GM23248 (cell line): ENCODE data around the gene FAM161A. TPM values are rescaled to one million over a fixed set of nuclear protein-coding genes. Genes with fewer than 3 reads are reported as not detected.

ENCODE experiments used
- DNase-seq: peaks from one replicate; pipeline ENCODE4 v3.0.0-alpha.2; 2015
- H2AFZ ChIP-seq: fragments of 200-600 bp; sonication (generic); 2 replicates; pipeline ENCODE4 v1.6.1; 2016; ENCODE audit warnings: antibody characterized with exemption
- H3F3A ChIP-seq: fragments of 200-600 bp; sonication (generic); 2 replicates; pipeline ENCODE4 v1.6.1; 2016; ENCODE audit warnings: mild to moderate bottlenecking, antibody characterized with exemption, mixed run types; ENCODE audit not compliant: insufficient read depth
- H3K27ac ChIP-seq: fragments of 200-600 bp; sonication (generic); 2 replicates; pipeline ENCODE4 v1.5.1; 2016; ENCODE audit warnings: mild to moderate bottlenecking
- H3K27me3 ChIP-seq: fragments of 200-600 bp; sonication (generic); replicated peaks from 2 replicates; pipeline ENCODE4 v1.6.1; 2016; ENCODE audit warnings: mild to moderate bottlenecking; ENCODE audit not compliant: insufficient read depth
- H3K36me3 ChIP-seq: fragments of 200-600 bp; sonication (generic); 2 replicates; pipeline ENCODE4 v1.6.1; 2016; ENCODE audit warnings: low read depth, mild to moderate bottlenecking
- H3K4me1 ChIP-seq: fragments of 200-600 bp; sonication (generic); 2 replicates; pipeline ENCODE4 v1.6.1; 2016; ENCODE audit warnings: mild to moderate bottlenecking; ENCODE audit not compliant: insufficient read depth
- H3K4me2 ChIP-seq: fragments of 200-600 bp; sonication (generic); one replicate; pipeline ENCODE4 v1.6.1; 2016; ENCODE audit warnings: mild to moderate bottlenecking; ENCODE audit not compliant: unreplicated experiment
- H3K4me3 ChIP-seq: fragments of 200-600 bp; sonication (generic); 2 replicates; pipeline ENCODE4 v1.5.1; 2016; ENCODE audit warnings: mild to moderate bottlenecking
- H3K79me2 ChIP-seq: fragments of 200-600 bp; sonication (generic); 2 replicates; pipeline ENCODE4 v1.6.1; 2016; ENCODE audit warnings: mild to moderate bottlenecking; ENCODE audit not compliant: insufficient read depth
- H3K9ac ChIP-seq: fragments of 200-600 bp; sonication (generic); 2 replicates; pipeline ENCODE4 v1.6.1; 2016; ENCODE audit warnings: mild to moderate bottlenecking
- H3K9me2 ChIP-seq: fragments of 200-600 bp; sonication (generic); 2 replicates; pipeline ENCODE4 v1.6.1; 2016; ENCODE audit warnings: mixed run types, mild to moderate bottlenecking, moderate library complexity; ENCODE audit not compliant: insufficient read depth
- H3K9me3 ChIP-seq: fragments of 200-600 bp; sonication (generic); one replicate; pipeline ENCODE4 v1.6.1; 2017; ENCODE audit warnings: low read depth
- H4K20me1 ChIP-seq: fragments of 200-600 bp; sonication (generic); 2 replicates; pipeline ENCODE4 v1.6.0; 2016; ENCODE audit not compliant: insufficient read depth
- EZH2 ChIP-seq: fragments of 200-600 bp; sonication (generic); IDR thresholded peaks from 2 replicates; pipeline ENCODE4 v1.6.1; 2018; ENCODE audit warnings: antibody characterized with exemption, mild to moderate bottlenecking; ENCODE audit not compliant: insufficient read depth, poor library complexity, severe bottlenecking
- EZH2phosphoT487 ChIP-seq: fragments of 200-600 bp; sonication (generic); IDR thresholded peaks from 2 replicates; pipeline ENCODE4 v1.6.1; 2018; ENCODE audit warnings: antibody characterized with exemption, moderate library complexity, mild to moderate bottlenecking, low read depth; ENCODE audit not compliant: insufficient read depth
- WGBS, 2 experiments: methylation state at CpG; one replicate each; pipeline ENCODE4 v1.1.6; 2015 to 2017; ENCODE audit warnings: low lambda C conversion rate in 2 of 2, low coverage in 1 of 2; ENCODE audit errors: missing lambda C conversion rate in 2 of 2; 5-methylcytosine and 5-hydroxymethylcytosine counted together
- in situ Hi-C: fragments of 300-500 bp; cut with MboI; formaldehyde crosslinking; loops from 2 replicates; pipeline ENCODE4 v1.15.0; 2020
- polyA plus RNA-seq: library from polyadenylated mRNA; unstranded; fragments of >200 nt; fragmentation: Nextera tagmentation; extraction: Ambion mirVana; gene quantifications from 2 replicates; pipeline ENCODE4 v1.2.1, GENCODE V29; 2016
- total RNA-seq: library from RNA; depleted of rRNA; stranded (reverse); fragments of >200 nt; shearing (Covaris generic); gene quantifications from 2 replicates; pipeline ENCODE4 v1.2.3, GENCODE V29; 2014

FAM161A gene
- total and polyA plus RNA-seq, 2 experiments from 2014 or later: 0.76 to 1.4 TPM

DNA sequence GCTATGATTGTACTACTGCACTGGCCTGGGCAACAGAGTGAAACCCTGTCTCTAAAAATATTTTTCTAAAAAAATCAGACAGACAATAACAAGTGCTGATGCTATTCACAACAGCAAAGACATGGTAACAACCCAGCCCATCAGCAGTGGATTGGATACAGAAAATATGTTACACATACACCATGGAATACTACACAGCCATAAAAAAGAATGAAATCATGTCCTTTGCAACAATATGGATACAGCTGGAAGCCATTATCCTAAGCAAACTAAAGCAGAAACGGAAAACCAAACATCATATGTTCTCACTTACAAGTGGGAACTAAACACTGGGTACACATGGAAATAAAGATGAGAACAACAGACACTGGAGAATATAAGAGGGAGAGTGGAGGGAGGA, 19.9 kb downstream of the FAM161A start:
- Histone ChIP-seq H3K4me3 (no peak overlapping the region), H3K79me2 (no peaks in the 10 kb centered on the region), H3K9me3 (no peaks in the 10 kb centered on the region), H3K9ac (no peak overlapping the region), H3K4me2 (no peak overlapping the region), H3K36me3 (no peaks in the 10 kb centered on the region), H3K9me2 (no peaks in the 10 kb centered on the region), H2AFZ (no peak overlapping the region), H3K27ac (no peak overlapping the region), H3F3A (no peaks in the 10 kb centered on the region), H3K4me1 (no peaks in the 10 kb centered on the region), H3K27me3 (no peaks in the 10 kb centered on the region), H4K20me1 (no peaks in the 10 kb centered on the region)
- WGBS, 2 experiments: 88 to 94% methylated on average over 1 of the region's 1 CpG
- in situ Hi-C loops: no loop called here
- no peak for DNase-seq
- TF ChIP-seq EZH2 (no peak), EZH2phosphoT487 (no peak)

DNA sequence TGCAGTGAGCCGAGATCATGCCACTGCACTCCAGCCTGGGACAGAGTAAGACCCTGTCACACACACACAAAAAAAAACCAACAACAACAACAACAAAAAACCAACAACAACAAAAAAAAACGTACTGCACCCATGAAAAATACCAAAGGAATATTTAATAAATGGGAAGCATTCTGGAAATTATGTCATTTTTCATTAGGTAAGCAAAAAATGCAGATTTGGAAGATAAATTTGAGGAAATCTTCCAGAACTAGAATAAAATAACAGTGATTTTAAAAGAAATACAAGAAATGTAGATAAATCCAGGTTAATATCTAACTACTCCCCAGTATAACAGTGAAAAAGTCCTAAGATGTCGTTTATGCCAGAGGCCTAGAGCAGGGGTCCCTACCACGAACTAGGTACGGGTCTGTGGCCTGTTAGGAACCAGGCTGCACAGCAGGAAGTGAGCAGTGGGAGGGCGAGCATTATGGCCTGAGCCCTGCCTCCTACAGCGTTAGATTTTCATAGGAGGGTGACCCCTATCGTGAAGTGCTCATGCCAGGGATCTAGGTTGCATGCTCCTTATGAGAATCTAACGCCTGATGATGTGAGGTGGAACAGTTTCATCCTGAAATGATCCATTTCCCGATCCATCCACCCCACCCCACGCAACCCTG, 21.5 kb downstream of the FAM161A start:
- H3K9me3 ChIP-seq: no peaks in the 10 kb centered on the region
- no peaks in the 10 kb centered on the region for H3K4me1 ChIP-seq
- TF ChIP-seq EZH2: no peak
- TF ChIP-seq EZH2phosphoT487: no peak
- WGBS, 2 experiments: 70 to 71% methylated on average over 11 of the region's 11 CpGs
- in situ Hi-C loops: no loop called here
- H3K9ac ChIP-seq: no peak overlapping the region
- H3K9me2 ChIP-seq: no peaks in the 10 kb centered on the region
- no peaks in the 10 kb centered on the region for H3K27me3 ChIP-seq
- H3K79me2 ChIP-seq: no peaks in the 10 kb centered on the region
- H4K20me1 ChIP-seq: no peaks in the 10 kb centered on the region
- DNase-seq: no peak
- H3K36me3 ChIP-seq: no peaks in the 10 kb centered on the region
- H2AFZ ChIP-seq: no peak overlapping the region
- H3K4me2 ChIP-seq: no peak overlapping the region
- no peak overlapping the region for H3K4me3 ChIP-seq
- H3K27ac ChIP-seq: no peak overlapping the region
- H3F3A ChIP-seq: no peaks in the 10 kb centered on the region

- H3K27me3 ChIP-seq: no peaks in the 10 kb centered on the region
- no peaks in the 10 kb centered on the region for H3K9me2 ChIP-seq
- no peak overlapping the region for H2AFZ ChIP-seq
- no peak overlapping the region for H3K4me2 ChIP-seq
- H3K9me3 ChIP-seq: no peaks in the 10 kb centered on the region
- no peaks in the 10 kb centered on the region for H3F3A ChIP-seq
- H3K36me3 ChIP-seq: no peaks in the 10 kb centered on the region
- H4K20me1 ChIP-seq: no peaks in the 10 kb centered on the region
- WGBS, 2 experiments: 93 to 97% methylated on average over 2 of the region's 2 CpGs
- no peak for TF ChIP-seq EZH2
- no peak for TF ChIP-seq EZH2phosphoT487
- no peak overlapping the region for H3K9ac ChIP-seq
- no peaks in the 10 kb centered on the region for H3K79me2 ChIP-seq
- H3K27ac ChIP-seq: no peak overlapping the region
- H3K4me3 ChIP-seq: no peak overlapping the region
- in situ Hi-C loops: no loop called here
- no peaks in the 10 kb centered on the region for H3K4me1 ChIP-seq
- no peak for DNase-seq
These were observed 31.6 kb downstream of the FAM161A start for GRCh38 chr2:61822255-61822654.

DNA sequence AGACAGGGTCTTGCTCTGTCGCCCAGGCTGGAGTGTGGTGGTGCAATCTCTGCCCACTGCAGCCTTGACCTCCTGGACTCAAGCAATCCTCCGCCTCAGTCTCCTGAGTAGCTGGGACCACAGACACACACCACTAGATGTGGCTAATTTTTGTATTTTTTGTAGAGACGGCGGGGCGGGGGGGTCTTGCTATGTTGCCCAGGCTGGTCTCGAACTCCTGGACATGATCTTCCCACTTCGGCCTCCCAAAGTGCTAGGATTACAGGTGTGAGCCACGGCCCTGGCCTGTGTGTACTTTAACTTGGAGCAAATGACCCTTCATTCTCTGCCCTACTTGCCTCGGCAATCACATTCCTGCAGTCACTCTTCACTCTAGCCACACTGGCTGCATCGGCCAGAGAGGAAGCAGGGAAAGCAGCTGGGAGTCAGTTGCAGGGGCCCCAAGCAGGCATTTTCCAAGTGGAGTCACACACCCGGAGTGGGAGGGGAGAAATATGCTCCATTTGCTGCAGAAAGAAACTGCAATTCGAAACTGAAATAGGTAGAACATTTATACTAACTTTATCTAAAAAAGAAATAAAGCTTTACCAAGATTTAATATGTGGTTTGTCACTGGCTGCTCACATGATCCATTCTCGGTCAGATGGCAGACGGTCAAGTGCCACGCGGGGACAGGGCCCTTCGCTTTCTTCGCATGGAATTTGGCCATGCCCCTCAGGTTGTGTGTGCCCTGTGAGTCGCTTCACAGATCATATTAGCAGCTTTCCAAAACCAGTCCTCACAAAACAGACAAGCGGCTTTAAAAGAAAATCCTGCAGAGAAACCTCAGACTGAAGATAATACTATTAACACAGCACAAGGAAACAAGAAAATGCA, 37.1 kb downstream of the FAM161A start:
- TF ChIP-seq EZH2 (no peak), EZH2phosphoT487 (no peak)
- no peak overlapping the region for H3K9ac ChIP-seq
- H3K4me2 ChIP-seq: peak overlapping the region; percentile 21
- H3K79me2 ChIP-seq: no peaks in the 10 kb centered on the region
- H2AFZ ChIP-seq: peak overlapping the region; percentile 53
- DNase-seq: peak; percentile 23
- H3F3A ChIP-seq: no peaks in the 10 kb centered on the region
- 47 to 50% methylated on average over 20 of the region's 20 CpGs for WGBS, 2 experiments
- no peaks in the 10 kb centered on the region for H4K20me1 ChIP-seq
- in situ Hi-C loops: no loop called here
- H3K9me3 ChIP-seq: no peaks in the 10 kb centered on the region
- no peaks in the 10 kb centered on the region for H3K4me1 ChIP-seq
- H3K27ac ChIP-seq: no peak overlapping the region
- no peaks in the 10 kb centered on the region for H3K27me3 ChIP-seq
- H3K36me3 ChIP-seq: no peaks in the 10 kb centered on the region
- no peaks in the 10 kb centered on the region for H3K9me2 ChIP-seq
- 0 out of 2 replicates have a peak overlapping the region, but pooled peaks have one; percentile 9 for H3K4me3 ChIP-seq
